ENCODE measurements around the gene GOLGA6L1. TPM values are rescaled to one million over a fixed set of nuclear protein-coding genes. Genes with fewer than 3 reads are reported as not detected.
"Not testable (repeated sequence)": the region's sequence is repeated elsewhere in the genome, so short reads cannot be mapped to it uniquely, and the experiment has no call there.

The GOLGA6L1 gene
- total RNA-seq, 1 donor from 2014 or later, result not detected

DNA sequence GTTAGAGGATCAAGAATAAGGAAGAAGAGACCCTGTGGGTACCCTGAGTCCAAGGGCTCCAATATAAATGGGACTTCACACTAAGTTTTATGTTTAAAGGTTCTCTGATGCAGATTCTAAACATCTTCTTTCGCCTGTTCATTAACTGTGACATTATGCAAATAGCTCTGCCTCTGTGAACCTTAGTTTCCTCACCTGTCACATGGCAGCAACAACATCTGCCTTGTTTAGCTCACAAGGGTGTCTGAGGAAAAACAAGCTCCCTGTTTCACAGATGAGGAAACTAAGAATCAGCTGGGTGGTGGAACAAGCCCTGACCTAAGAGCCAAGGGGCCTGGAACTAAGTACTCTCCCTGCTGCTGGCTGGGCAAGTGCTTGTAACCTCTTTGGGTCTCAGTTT, 40.8 kb downstream of the GOLGA6L1 start:
- no peak overlapping the region for H3K4me3 ChIP-seq (ENCODE audit: low read depth, low read length)
- TF ChIP-seq, protein P1, sequence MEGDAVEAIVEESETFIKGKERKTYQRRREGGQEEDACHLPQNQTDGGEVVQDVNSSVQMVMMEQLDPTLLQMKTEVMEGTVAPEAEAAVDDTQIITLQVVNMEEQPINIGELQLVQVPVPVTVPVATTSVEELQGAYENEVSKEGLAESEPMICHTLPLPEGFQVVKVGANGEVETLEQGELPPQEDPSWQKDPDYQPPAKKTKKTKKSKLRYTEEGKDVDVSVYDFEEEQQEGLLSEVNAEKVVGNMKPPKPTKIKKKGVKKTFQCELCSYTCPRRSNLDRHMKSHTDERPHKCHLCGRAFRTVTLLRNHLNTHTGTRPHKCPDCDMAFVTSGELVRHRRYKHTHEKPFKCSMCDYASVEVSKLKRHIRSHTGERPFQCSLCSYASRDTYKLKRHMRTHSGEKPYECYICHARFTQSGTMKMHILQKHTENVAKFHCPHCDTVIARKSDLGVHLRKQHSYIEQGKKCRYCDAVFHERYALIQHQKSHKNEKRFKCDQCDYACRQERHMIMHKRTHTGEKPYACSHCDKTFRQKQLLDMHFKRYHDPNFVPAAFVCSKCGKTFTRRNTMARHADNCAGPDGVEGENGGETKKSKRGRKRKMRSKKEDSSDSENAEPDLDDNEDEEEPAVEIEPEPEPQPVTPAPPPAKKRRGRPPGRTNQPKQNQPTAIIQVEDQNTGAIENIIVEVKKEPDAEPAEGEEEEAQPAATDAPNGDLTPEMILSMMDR (IDR thresholded peaks at IDR 0.05; ENCODE audit: insufficient read depth, low read length, severe bottlenecking), result no peak
- no peaks in the 10 kb centered on the region for H3K27me3 ChIP-seq (ENCODE audit: control insufficient read depth, insufficient read depth, low read length)
- FAIRE-seq, result no peak
- no peaks in the 10 kb centered on the region for H3K36me3 ChIP-seq (ENCODE audit: control insufficient read depth, insufficient read depth, low read length)
- DNase-seq (ENCODE audit: low read depth), result no peak

GRCh38 chr15:23083115-23083514, 53.5 kb downstream of the GOLGA6L1 start:
- no peak for DNase-seq (ENCODE audit: low read depth)
- TF ChIP-seq, protein P1 (IDR thresholded peaks at IDR 0.05; ENCODE audit: insufficient read depth, low read length, severe bottlenecking), result no peak

DNA sequence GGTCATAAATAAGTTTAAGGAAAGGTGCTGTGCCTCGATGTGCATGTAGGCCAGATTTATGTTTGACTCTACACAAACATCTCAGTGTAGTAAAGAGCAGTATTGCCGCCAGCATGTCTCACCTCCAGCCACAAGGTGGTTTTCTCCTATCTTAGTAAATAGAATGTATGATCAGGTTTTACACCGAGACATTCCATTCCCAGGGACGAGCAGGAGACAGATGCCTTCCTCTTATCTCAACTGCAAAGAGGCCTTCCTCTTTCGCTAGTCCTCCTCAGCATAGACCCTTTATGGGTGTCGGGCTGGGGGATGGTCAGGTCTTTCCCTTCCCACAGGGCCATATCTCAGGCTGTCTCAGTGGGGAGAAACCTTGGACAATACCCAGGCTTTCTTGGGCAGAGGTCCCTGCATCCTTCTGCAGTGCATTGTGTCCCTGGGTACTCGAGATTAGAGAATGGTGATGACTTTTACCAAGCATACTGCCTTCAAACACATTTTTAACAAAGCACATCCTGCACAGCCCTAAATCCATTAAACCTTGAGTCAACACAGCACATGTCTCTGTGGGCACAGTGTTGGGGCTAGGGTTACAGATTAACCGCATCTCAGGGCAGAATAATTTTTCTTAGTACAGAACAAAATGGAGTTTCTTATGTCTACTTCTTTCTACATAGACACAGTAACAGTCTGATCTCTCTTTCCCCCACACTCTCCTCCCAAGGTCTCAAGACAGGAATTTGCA, 54.5 kb downstream of the GOLGA6L1 start:
- not testable (repeated sequence) for H3K27me3 ChIP-seq (ENCODE audit: control insufficient read depth, insufficient read depth, low read length); H3K36me3 ChIP-seq (ENCODE audit: control insufficient read depth, insufficient read depth, low read length); FAIRE-seq; H3K4me3 ChIP-seq (ENCODE audit: low read depth, low read length); DNase-seq (ENCODE audit: low read depth)

More at GRCh38 chr15:23083115-23083514, 53.5 kb downstream of the GOLGA6L1 start:
- no peak for FAIRE-seq
- H3K36me3 ChIP-seq (ENCODE audit: control insufficient read depth, insufficient read depth, low read length), result no peaks in the 10 kb centered on the region
- H3K27me3 ChIP-seq (ENCODE audit: control insufficient read depth, insufficient read depth, low read length), result no peaks in the 10 kb centered on the region
- no peak overlapping the region for H3K4me3 ChIP-seq (ENCODE audit: low read depth, low read length)

- TF ChIP-seq, protein P1 (IDR thresholded peaks at IDR 0.05; ENCODE audit: insufficient read depth, low read length, severe bottlenecking), result no peak
- no peaks in the 10 kb centered on the region for H3K36me3 ChIP-seq (ENCODE audit: control insufficient read depth, insufficient read depth, low read length)
- no peak for DNase-seq (ENCODE audit: low read depth)
- FAIRE-seq, result no peak
- no peaks in the 10 kb centered on the region for H3K27me3 ChIP-seq (ENCODE audit: control insufficient read depth, insufficient read depth, low read length)
- no peak overlapping the region for H3K4me3 ChIP-seq (ENCODE audit: low read depth, low read length)
Observed at GRCh38 chr15:23081271-23081670, 55.4 kb downstream of the GOLGA6L1 start.

DNA sequence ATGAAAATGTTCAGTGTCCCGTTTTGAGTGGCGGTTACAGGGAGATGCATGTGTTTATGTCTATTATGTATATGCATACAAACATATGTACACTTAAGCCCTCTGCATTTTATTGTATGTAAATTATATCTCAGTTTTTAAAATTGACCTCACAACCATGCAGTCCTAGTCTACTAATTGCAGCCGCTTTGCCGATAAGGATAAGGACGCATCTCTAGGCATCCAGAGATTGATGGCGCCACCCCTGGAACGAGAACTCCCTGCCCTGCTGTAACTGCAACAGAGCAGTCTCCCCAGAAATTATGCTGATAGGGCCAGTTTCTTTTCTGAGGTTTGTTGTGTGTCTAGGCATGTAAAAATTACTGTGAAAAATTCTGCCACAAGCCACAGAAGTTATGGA, 56.9 kb downstream of the GOLGA6L1 start:
- Histone ChIP-seq H3K36me3 (ENCODE audit: control insufficient read depth, insufficient read depth, low read length) (no peaks in the 10 kb centered on the region), H3K4me3 (ENCODE audit: low read depth, low read length) (no peak overlapping the region), H3K27me3 (ENCODE audit: control insufficient read depth, insufficient read depth, low read length) (no peaks in the 10 kb centered on the region)
- DNase-seq (ENCODE audit: low read depth), result no peak
- FAIRE-seq, result no peak
- TF ChIP-seq, protein P1 (IDR thresholded peaks at IDR 0.05; ENCODE audit: insufficient read depth, low read length, severe bottlenecking), result no peak

Other genes starting within 250 kb of the GOLGA6L1 start
- 59.5 and 61.4 TPM in 2 replicates for gene CYFIP1, start 156.5 kb downstream of the GOLGA6L1 start, total RNA-seq
- 12.9 and 18.9 TPM in 2 replicates for gene TUBGCP5, start 97.3 kb downstream of the GOLGA6L1 start, total RNA-seq
- not detected in 2 replicates for gene GOLGA6L26, start 197.4 kb upstream of the GOLGA6L1 start, total RNA-seq
- gene GOLGA8S, start 217.9 kb upstream of the GOLGA6L1 start, total RNA-seq, result under 0.01 TPM in 1 of 2 replicates, not detected in the other

All from bronchial epithelial cell (primary cell).